GM23338 (cell line): Measurements from ENCODE around the gene IZUMO2. TPM values are rescaled to one million over a fixed set of nuclear protein-coding genes. Genes with fewer than 3 reads are reported as not detected.

Source experiments
- ATAC-seq: fragments of 200-7000 bp; cut with Tn5 transposase; 3 replicates; pipeline ENCODE4 v1.9.1; 2020
- DNase-seq: peaks from one replicate; pipeline ENCODE4 v3.0.0-alpha.2; 2015; ENCODE audit warnings: low spot score
- H2AFZ ChIP-seq: fragments of 200-600 bp; sonication (generic); 2 replicates; pipeline ENCODE4 v1.8.0; 2016; ENCODE audit warnings: antibody characterized with exemption, mild to moderate bottlenecking, moderate library complexity
- H3F3A ChIP-seq: fragments of 200-600 bp; sonication (generic); replicated peaks from 2 replicates; pipeline ENCODE4 v1.8.0; 2017; ENCODE audit warnings: antibody characterized with exemption, mixed run types, low read depth
- H3K27ac ChIP-seq: fragments of 200-600 bp; sonication (generic); 2 replicates; pipeline ENCODE4 v1.6.1; 2016; ENCODE audit warnings: low read depth
- H3K27me3 ChIP-seq: fragments of 200-600 bp; sonication (generic); 2 replicates; pipeline ENCODE4 v1.8.0; 2016; ENCODE audit warnings: mild to moderate bottlenecking, mixed run types, moderate library complexity; ENCODE audit not compliant: insufficient read depth
- H3K36me3 ChIP-seq: fragments of 200-600 bp; sonication (generic); 2 replicates; pipeline ENCODE4 v1.8.0; 2016; ENCODE audit warnings: mild to moderate bottlenecking; ENCODE audit not compliant: insufficient read depth
- H3K4me1 ChIP-seq: fragments of 200-600 bp; sonication (generic); 2 replicates; pipeline ENCODE4 v1.8.0; 2016; ENCODE audit warnings: mild to moderate bottlenecking, moderate library complexity; ENCODE audit not compliant: insufficient read depth
- H3K4me2 ChIP-seq: fragments of 200-600 bp; sonication (generic); 2 replicates; pipeline ENCODE4 v1.7.1; 2017; ENCODE audit warnings: mixed run types
- H3K4me3 ChIP-seq: fragments of 200-600 bp; sonication (generic); 2 replicates; pipeline ENCODE4 v1.6.1; 2016; ENCODE audit warnings: mixed run types
- H3K79me2 ChIP-seq: fragments of 200-600 bp; sonication (generic); replicated peaks from 2 replicates; pipeline ENCODE4 v1.8.0; 2017; ENCODE audit warnings: mild to moderate bottlenecking; ENCODE audit not compliant: insufficient read depth
- H3K9me2 ChIP-seq: fragments of 200-600 bp; sonication (generic); 2 replicates; pipeline ENCODE4 v1.8.0; 2017; ENCODE audit not compliant: insufficient read depth
- H4K20me1 ChIP-seq: fragments of 200-600 bp; sonication (generic); replicated peaks from 2 replicates; pipeline ENCODE4 v1.8.0; 2017; ENCODE audit warnings: mild to moderate bottlenecking; ENCODE audit not compliant: insufficient read depth
- H3K27ac Mint-ChIP-seq: 2 replicates; pipeline ENCODE4 v1.8.0; 2020; ENCODE audit warnings: inconsistent platforms, mild to moderate bottlenecking, moderate library complexity, mixed read lengths
- H3K27me3 Mint-ChIP-seq: 3 replicates; pipeline ENCODE4 v1.8.0; 2022; ENCODE audit warnings: low read depth, mild to moderate bottlenecking, moderate library complexity, mixed read lengths, inconsistent platforms; ENCODE audit not compliant: insufficient read depth, poor library complexity
- H3K36me3 Mint-ChIP-seq: 3 replicates; pipeline ENCODE4 v1.8.0; 2021; ENCODE audit warnings: low read depth, mild to moderate bottlenecking, inconsistent platforms, moderate library complexity, mixed read lengths
- H3K4me1 Mint-ChIP-seq: 3 replicates; pipeline ENCODE4 v1.8.0; 2020; ENCODE audit warnings: mild to moderate bottlenecking, inconsistent platforms, mixed read lengths
- H3K4me3 Mint-ChIP-seq: 3 replicates; pipeline ENCODE4 v1.8.0; 2021; ENCODE audit warnings: moderate library complexity, mild to moderate bottlenecking, inconsistent platforms, mixed read lengths
- H3K9me3 Mint-ChIP-seq: 3 replicates; pipeline ENCODE4 v1.8.0; 2020; ENCODE audit warnings: moderate library complexity, mild to moderate bottlenecking, inconsistent platforms, mixed read lengths
- CREB1 ChIP-seq: fragments of 250-450 bp; sonication (Bioruptor Pico); IDR thresholded peaks from 2 replicates; pipeline ENCODE4 v1.5.0; 2020; ENCODE audit warnings: low read depth, mild to moderate bottlenecking, moderate library complexity
- EZH2 ChIP-seq: fragments of 200-600 bp; sonication (generic); IDR thresholded peaks from one replicate; pipeline ENCODE4 v1.8.0; 2017; ENCODE audit warnings: antibody characterized with exemption, mild to moderate bottlenecking, low read depth; ENCODE audit not compliant: unreplicated experiment
- JUNB ChIP-seq: IDR thresholded peaks from one replicate; pipeline ENCODE4 v1.6.1; 2016; ENCODE audit warnings: antibody characterized with exemption; ENCODE audit not compliant: unreplicated experiment
- NANOG ChIP-seq: IDR thresholded peaks from 2 replicates; pipeline ENCODE4 v1.6.1; 2016; ENCODE audit warnings: antibody characterized with exemption, borderline replicate concordance
- STAT1 ChIP-seq: IDR thresholded peaks from one replicate; pipeline ENCODE4 v1.6.1; 2016; ENCODE audit warnings: antibody characterized with exemption; ENCODE audit not compliant: unreplicated experiment
- ZNF114 ChIP-seq: fragments of 250-450 bp; sonication (Bioruptor Pico); IDR thresholded peaks from 2 replicates; pipeline ENCODE4 v1.5.0; 2020; ENCODE audit warnings: mild to moderate bottlenecking, moderate library complexity
- ZNF331 ChIP-seq: fragments of 250-450 bp; sonication (Bioruptor Pico); IDR thresholded peaks from 2 replicates; pipeline ENCODE4 v1.5.0; 2020; ENCODE audit warnings: low read depth, mild to moderate bottlenecking, moderate library complexity
- polyA plus RNA-seq: library from polyadenylated mRNA; unstranded; fragments of >200 nt; fragmentation: Nextera tagmentation; extraction: Ambion mirVana; gene quantifications from 2 replicates; pipeline ENCODE4 v1.2.1, GENCODE V29; 2016
- total RNA-seq: library from RNA; depleted of rRNA; stranded (reverse); fragments of >200 nt; shearing (Covaris generic); gene quantifications from 2 replicates; pipeline ENCODE4 v1.2.3, GENCODE V29; 2014
- TF ChIP-seq, protein P1 (sequence below): IDR thresholded peaks from 2 replicates; pipeline ENCODE4 v1.6.1; 2016; ENCODE audit warnings: antibody characterized with exemption
- TF ChIP-seq, protein P2 (sequence below), 2 experiments: fragments of 200-600 bp in 1 of 2; sonication (generic) in 1 of 2; conservative IDR thresholded peaks; 2 replicates each; pipeline versions ENCODE4 v1.5.1 to v1.6.1; 2016 to 2017; ENCODE audit warnings: antibody characterized with exemption in 2 of 2, low read depth in 2 of 2, mild to moderate bottlenecking in 2 of 2, moderate library complexity in 1 of 2
- TF ChIP-seq, protein P3 (sequence below): fragments of 250-450 bp; sonication (Bioruptor Pico); IDR thresholded peaks from 2 replicates; pipeline ENCODE4 v1.5.0; 2020; ENCODE audit warnings: mild to moderate bottlenecking, moderate library complexity
- TF ChIP-seq, protein P4 (sequence below): IDR thresholded peaks from one replicate; pipeline ENCODE4 v1.6.1; 2018; ENCODE audit warnings: antibody characterized with exemption; ENCODE audit not compliant: unreplicated experiment

IZUMO2 gene
- total and polyA plus RNA-seq, 2 experiments from 2014 or later: 3.1 to 5.0 TPM

DNA sequence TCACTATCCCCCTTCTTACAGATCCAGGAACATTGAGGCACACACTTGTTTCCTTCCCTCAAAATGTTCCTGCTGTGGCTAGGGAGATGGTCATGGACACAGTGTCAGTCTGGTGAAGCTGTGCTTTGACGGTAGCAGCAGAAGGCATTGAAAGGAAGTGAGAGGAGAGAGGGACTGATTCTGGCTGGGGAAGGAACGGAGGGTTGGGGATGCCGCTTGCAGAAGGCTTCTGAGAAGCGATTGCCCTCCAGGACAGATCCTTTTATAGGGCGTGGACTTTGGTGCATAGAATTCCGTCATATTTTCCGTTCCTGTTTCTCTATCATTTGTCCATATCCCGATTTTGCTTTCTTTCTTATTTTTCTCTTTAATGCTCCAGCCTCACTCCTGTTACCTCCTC is 26.2 kb upstream of the IZUMO2 start:
- Histone ChIP-seq H3K79me2 (no peaks in the 10 kb centered on the region), H4K20me1 (no peaks in the 10 kb centered on the region), H3K9me2 (no peaks in the 10 kb centered on the region), H3K4me2 (no peak overlapping the region), H3K27ac (no peak overlapping the region), H3K27me3 (no peaks in the 10 kb centered on the region), H3F3A (no peaks in the 10 kb centered on the region), H2AFZ (no peak overlapping the region), H3K4me1 (no peaks in the 10 kb centered on the region), H3K4me3 (no peak overlapping the region), H3K36me3 (no peaks in the 10 kb centered on the region)
- Mint-ChIP-seq H3K4me1 (no peaks in the 10 kb centered on the region), H3K36me3 (peaks cover 32% of the 10 kb centered on the region), H3K27me3 (peaks cover 8% of the 10 kb centered on the region), H3K27ac (no peak overlapping the region), H3K4me3 (no peak overlapping the region), H3K9me3 (peaks cover 92% of the 10 kb centered on the region)
- TF ChIP-seq, protein P1, sequence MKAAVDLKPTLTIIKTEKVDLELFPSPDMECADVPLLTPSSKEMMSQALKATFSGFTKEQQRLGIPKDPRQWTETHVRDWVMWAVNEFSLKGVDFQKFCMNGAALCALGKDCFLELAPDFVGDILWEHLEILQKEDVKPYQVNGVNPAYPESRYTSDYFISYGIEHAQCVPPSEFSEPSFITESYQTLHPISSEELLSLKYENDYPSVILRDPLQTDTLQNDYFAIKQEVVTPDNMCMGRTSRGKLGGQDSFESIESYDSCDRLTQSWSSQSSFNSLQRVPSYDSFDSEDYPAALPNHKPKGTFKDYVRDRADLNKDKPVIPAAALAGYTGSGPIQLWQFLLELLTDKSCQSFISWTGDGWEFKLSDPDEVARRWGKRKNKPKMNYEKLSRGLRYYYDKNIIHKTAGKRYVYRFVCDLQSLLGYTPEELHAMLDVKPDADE: no peak
- TF ChIP-seq, protein P2, sequence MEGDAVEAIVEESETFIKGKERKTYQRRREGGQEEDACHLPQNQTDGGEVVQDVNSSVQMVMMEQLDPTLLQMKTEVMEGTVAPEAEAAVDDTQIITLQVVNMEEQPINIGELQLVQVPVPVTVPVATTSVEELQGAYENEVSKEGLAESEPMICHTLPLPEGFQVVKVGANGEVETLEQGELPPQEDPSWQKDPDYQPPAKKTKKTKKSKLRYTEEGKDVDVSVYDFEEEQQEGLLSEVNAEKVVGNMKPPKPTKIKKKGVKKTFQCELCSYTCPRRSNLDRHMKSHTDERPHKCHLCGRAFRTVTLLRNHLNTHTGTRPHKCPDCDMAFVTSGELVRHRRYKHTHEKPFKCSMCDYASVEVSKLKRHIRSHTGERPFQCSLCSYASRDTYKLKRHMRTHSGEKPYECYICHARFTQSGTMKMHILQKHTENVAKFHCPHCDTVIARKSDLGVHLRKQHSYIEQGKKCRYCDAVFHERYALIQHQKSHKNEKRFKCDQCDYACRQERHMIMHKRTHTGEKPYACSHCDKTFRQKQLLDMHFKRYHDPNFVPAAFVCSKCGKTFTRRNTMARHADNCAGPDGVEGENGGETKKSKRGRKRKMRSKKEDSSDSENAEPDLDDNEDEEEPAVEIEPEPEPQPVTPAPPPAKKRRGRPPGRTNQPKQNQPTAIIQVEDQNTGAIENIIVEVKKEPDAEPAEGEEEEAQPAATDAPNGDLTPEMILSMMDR (conservative IDR thresholded peaks at IDR 0.05; ENCODE audit: low read depth in 2 of 2): no peak
- TF ChIP-seq STAT1 (no peak), ZNF114 (CRISPR knock-in tag) (no peak), ZNF331 (no peak), CREB1 (CRISPR knock-in tag) (no peak), NANOG (no peak), EZH2 (no peak), JUNB (no peak)
- TF ChIP-seq, protein P3, sequence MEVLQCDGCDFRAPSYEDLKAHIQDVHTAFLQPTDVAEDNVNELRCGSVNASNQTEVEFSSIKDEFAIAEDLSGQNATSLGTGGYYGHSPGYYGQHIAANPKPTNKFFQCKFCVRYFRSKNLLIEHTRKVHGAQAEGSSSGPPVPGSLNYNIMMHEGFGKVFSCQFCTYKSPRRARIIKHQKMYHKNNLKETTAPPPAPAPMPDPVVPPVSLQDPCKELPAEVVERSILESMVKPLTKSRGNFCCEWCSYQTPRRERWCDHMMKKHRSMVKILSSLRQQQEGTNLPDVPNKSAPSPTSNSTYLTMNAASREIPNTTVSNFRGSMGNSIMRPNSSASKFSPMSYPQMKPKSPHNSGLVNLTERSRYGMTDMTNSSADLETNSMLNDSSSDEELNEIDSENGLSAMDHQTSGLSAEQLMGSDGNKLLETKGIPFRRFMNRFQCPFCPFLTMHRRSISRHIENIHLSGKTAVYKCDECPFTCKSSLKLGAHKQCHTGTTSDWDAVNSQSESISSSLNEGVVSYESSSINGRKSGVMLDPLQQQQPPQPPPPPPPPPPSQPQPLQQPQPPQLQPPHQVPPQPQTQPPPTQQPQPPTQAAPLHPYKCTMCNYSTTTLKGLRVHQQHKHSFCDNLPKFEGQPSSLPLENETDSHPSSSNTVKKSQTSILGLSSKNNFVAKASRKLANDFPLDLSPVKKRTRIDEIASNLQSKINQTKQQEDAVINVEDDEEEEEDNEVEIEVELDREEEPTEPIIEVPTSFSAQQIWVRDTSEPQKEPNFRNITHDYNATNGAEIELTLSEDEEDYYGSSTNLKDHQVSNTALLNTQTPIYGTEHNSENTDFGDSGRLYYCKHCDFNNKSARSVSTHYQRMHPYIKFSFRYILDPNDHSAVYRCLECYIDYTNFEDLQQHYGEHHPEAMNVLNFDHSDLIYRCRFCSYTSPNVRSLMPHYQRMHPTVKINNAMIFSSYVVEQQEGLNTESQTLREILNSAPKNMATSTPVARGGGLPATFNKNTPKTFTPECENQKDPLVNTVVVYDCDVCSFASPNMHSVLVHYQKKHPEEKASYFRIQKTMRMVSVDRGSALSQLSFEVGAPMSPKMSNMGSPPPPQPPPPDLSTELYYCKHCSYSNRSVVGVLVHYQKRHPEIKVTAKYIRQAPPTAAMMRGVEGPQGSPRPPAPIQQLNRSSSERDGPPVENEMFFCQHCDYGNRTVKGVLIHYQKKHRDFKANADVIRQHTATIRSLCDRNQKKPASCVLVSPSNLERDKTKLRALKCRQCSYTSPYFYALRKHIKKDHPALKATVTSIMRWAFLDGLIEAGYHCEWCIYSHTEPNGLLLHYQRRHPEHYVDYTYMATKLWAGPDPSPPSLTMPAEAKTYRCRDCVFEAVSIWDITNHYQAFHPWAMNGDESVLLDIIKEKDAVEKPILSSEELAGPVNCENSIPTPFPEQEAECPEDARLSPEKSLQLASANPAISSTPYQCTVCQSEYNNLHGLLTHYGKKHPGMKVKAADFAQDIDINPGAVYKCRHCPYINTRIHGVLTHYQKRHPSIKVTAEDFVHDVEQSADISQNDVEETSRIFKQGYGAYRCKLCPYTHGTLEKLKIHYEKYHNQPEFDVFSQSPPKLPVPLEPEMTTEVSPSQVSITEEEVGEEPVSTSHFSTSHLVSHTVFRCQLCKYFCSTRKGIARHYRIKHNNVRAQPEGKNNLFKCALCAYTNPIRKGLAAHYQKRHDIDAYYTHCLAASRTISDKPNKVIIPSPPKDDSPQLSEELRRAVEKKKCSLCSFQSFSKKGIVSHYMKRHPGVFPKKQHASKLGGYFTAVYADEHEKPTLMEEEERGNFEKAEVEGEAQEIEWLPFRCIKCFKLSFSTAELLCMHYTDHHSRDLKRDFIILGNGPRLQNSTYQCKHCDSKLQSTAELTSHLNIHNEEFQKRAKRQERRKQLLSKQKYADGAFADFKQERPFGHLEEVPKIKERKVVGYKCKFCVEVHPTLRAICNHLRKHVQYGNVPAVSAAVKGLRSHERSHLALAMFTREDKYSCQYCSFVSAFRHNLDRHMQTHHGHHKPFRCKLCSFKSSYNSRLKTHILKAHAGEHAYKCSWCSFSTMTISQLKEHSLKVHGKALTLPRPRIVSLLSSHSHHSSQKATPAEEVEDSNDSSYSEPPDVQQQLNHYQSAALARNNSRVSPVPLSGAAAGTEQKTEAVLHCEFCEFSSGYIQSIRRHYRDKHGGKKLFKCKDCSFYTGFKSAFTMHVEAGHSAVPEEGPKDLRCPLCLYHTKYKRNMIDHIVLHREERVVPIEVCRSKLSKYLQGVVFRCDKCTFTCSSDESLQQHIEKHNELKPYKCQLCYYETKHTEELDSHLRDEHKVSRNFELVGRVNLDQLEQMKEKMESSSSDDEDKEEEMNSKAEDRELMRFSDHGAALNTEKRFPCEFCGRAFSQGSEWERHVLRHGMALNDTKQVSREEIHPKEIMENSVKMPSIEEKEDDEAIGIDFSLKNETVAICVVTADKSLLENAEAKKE (CRISPR knock-in tag): no peak
- TF ChIP-seq, protein P4, sequence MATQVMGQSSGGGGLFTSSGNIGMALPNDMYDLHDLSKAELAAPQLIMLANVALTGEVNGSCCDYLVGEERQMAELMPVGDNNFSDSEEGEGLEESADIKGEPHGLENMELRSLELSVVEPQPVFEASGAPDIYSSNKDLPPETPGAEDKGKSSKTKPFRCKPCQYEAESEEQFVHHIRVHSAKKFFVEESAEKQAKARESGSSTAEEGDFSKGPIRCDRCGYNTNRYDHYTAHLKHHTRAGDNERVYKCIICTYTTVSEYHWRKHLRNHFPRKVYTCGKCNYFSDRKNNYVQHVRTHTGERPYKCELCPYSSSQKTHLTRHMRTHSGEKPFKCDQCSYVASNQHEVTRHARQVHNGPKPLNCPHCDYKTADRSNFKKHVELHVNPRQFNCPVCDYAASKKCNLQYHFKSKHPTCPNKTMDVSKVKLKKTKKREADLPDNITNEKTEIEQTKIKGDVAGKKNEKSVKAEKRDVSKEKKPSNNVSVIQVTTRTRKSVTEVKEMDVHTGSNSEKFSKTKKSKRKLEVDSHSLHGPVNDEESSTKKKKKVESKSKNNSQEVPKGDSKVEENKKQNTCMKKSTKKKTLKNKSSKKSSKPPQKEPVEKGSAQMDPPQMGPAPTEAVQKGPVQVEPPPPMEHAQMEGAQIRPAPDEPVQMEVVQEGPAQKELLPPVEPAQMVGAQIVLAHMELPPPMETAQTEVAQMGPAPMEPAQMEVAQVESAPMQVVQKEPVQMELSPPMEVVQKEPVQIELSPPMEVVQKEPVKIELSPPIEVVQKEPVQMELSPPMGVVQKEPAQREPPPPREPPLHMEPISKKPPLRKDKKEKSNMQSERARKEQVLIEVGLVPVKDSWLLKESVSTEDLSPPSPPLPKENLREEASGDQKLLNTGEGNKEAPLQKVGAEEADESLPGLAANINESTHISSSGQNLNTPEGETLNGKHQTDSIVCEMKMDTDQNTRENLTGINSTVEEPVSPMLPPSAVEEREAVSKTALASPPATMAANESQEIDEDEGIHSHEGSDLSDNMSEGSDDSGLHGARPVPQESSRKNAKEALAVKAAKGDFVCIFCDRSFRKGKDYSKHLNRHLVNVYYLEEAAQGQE: no peak
- no peak for ATAC-seq
- DNase-seq: no peak
